Measurements from ENCODE around the gene WDR43.

WDR43 gene, protein sequence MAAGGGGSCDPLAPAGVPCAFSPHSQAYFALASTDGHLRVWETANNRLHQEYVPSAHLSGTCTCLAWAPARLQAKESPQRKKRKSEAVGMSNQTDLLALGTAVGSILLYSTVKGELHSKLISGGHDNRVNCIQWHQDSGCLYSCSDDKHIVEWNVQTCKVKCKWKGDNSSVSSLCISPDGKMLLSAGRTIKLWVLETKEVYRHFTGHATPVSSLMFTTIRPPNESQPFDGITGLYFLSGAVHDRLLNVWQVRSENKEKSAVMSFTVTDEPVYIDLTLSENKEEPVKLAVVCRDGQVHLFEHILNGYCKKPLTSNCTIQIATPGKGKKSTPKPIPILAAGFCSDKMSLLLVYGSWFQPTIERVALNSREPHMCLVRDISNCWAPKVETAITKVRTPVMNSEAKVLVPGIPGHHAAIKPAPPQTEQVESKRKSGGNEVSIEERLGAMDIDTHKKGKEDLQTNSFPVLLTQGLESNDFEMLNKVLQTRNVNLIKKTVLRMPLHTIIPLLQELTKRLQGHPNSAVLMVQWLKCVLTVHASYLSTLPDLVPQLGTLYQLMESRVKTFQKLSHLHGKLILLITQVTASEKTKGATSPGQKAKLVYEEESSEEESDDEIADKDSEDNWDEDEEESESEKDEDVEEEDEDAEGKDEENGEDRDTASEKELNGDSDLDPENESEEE

GRCh38 chr2:28894470-28895188 lies at the start of gene WDR43:
Gene WDR43 (plus strand): TSS chr2:28894667. CDS start chr2:28894699, 32 bp downstream.
- peak; percentile 97 for DNase-seq

DNA sequence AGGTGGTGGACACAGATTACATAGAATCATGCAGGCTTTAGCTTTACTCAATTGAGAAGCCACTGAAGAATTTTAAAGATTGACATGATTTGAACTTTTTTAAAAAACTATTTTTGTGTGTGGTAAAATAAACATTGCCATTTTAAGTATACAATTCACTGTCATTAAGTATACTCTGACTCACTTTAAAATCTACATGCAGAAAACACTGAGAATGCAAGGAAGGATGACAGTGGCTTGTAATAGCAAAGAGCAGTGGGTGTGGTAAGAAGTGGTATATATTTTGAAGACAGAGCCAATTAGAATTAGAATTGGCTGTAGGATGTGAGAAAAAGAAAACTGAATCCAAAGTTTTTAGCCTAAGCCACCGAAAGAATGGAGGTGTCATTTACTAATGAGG lies 39.3 kb upstream of the WDR43 start:
- no peak for DNase-seq

DNA sequence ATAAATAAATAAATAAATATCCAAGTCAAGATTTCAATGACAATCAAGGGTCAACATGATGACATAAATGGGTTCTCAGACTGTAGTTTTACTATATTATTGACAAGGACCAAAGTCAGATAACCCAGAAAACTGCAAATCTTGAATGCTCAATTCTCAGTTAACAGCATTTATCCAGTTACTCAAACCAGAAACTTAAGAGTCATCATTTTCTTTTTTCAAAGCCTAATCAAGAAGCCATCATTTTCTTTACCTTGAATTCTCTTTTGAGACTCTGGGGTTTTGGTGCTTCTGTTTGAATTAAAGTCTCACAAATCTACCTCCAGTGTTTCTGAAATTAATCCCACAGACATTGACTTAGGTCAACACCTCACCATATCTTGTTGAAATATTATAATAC lies 38.5 kb upstream of the WDR43 start:
- DNase-seq = no peak

DNA sequence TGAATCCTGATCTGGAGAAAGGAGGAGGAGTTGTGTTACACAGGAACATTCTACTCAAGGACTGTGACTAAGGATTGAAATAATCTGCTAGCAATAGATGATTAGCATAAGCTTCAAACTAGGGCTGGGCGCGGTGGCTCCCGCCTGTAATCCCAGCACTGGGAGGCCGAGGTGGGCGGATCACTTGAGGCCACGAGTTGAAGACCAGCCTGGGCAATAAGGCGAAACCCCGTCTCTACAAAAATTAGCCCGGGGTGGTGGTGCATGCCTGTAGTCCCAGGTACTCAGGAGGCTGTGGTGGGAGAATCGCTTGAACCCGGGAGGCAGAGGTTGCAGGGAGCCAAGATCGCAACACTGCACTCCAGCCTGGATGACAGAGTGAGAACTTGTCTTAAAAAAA lies 25.9 kb upstream of the WDR43 start:
- no peak for DNase-seq

GRCh38 chr2:28869494-28870145 lies 24.8 kb upstream of the WDR43 start:
- DNase-seq = no peak

DNA sequence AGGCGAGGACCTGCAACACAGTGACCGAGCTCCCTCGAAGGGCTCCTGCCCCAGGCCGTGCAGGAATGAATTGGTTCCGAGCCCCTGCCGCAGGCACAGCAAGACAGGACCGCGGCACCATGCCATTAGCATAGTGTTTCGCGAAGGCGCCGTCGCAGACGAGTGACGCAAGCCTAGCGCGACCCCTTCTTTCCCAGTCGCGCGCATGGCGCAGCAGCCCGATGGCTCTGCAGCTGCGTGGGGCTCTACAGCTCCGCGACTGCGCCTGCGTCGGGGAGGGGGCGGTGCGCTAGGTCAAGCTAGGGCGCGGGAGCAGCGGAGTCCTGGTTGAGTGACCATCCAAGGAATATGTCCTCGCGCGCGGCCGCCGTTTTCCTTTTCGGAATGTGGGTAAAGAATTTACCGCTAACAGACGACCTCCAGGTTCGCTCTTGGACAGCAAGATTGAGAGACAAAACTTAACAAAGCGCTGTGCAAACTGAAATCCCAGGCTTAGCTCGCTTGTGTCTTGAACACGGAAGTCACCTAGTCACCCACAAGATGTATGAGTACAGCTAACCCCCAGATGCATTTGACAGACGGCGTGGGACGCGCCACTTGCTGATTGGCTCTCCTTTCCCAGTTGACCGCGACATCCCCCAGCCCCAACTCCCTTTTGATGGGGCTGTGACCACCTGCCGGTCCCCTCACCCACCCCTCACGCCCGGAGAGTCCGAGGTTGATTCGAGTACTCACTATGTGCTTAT lies 24.1 kb upstream of the WDR43 start, which contains the start of gene TRMT61B:
Gene TRMT61B, minus strand, starts transcription at position 164 of the 746 bp plus-strand sequence. Its CDS starts 32 bp downstream, at position 132.
- peak; percentile 96 for DNase-seq

- DNase-seq = no peak
These were observed 22.8 kb upstream of the WDR43 start for GRCh38 chr2:28871620-28872019.

GRCh38 chr2:28880193-28880592 lies 14.3 kb upstream of the WDR43 start:
- no peak for DNase-seq

- no peak for DNase-seq
These were observed 979 bp upstream of the WDR43 start for GRCh38 chr2:28893488-28893887.

- DNase-seq = peak; percentile 14
These were observed 874 bp downstream of the WDR43 start for GRCh38 chr2:28895189-28895893.

GRCh38 chr2:28896906-28897305 lies 2.4 kb downstream of the WDR43 start:
- no peak for DNase-seq

DNA sequence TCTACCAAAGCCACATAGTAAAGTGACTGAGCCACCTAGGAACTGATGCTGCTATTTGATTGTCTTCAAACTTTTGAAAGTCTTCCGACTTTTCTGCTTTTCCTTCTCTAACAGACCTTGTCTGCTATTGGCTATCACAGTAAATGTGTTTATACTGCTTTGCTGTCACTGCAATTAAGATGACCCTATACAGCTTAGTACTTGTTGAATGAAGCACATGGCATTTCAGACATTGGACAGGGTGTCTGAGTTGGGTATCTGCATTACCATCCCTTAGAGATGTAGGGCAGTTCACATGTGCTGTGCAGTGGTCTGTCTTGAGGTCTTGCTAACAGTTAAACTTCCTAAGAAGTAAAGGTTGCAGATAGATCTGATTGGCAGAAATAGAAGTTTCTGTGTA lies 3.6 kb downstream of the WDR43 start:
- no peak for DNase-seq

GRCh38 chr2:28901202-28901601 lies 6.7 kb downstream of the WDR43 start:
- no peak for DNase-seq

DNA sequence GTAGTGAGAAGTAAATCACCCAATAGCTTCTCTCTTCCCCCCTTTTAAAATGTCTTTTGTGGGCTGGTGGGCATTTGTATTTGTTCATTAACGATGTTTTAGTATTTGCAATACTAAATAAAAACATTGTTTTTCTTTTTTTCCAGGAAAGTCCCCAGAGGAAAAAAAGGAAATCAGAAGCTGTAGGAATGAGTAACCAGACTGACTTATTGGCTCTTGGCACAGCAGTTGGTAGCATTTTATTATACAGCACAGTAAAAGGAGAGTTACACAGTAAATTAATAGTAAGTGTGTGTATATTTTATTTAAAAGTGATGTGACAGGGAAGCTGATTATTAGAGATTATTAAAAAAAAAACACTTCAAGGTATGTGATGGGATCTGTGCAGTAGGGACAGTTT lies 7.4 kb downstream of the WDR43 start:
- DNase-seq = no peak

- no peak for DNase-seq
These were observed 8.1 kb downstream of the WDR43 start for GRCh38 chr2:28902584-28902983.

- DNase-seq = no peak
These were observed 9.8 kb downstream of the WDR43 start for GRCh38 chr2:28904295-28904694.

- no peak for DNase-seq
These were observed 10.5 kb downstream of the WDR43 start for GRCh38 chr2:28904802-28905457.

DNA sequence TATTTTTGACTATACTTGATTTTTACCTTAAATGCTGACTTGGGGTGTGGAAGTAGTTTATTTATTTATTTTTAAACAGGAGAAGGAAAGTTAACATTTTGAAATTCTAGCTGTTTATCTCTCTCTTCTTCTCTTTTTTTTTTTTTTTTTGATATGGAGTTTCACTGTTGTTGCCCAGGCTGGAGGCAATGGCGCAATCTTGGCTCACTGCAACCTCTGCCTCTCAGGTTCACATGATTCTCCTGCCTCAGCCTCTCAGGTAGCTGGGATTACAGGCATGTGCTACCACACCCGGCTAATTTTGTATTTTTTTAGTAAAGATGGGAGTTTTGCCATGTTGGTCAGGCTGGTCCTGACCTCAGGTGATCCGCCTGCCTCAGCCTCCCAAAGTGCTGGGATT lies 11.1 kb downstream of the WDR43 start:
- no peak for DNase-seq

DNA sequence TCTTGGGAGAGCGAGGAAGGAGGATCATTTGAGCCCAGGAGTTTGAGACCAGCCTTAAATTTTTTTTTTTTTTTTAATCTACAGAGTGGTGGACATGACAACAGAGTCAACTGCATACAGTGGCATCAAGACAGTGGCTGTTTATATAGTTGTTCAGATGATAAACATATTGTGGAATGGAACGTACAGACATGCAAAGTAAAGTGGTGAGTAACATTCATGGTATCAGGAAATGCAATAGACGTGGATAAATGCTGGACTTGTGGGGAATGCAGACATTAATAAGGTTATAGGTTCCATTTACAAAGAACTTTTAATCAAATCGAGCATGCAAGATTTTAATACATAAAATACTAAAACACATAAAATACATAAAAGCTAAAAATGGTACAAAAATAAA lies 11.9 kb downstream of the WDR43 start:
- DNase-seq = no peak

DNA sequence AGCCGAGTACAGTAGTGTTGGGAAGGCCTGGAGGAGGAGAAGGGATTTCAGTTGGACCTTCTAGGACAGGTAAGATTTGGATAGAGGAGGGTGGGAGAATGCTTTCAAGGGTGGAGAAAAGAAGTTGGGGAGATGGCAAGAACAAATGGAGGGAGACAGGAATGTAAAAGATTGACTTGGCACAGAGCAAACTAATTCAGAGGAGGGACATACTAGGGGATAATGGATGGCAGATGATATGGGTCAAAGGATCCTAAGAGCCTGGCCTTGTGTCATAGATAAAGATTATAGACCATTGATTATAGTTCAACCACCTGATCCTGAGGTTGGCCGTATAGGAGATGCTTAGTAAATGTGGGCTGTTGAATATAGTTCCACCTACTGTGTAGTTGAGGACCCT lies 12.4 kb downstream of the WDR43 start:
- no peak for DNase-seq

GRCh38 chr2:28908172-28908571 lies 13.7 kb downstream of the WDR43 start:
- DNase-seq = no peak
